Keratinocyte (primary cell): ENCODE data around the gene FAM174B. TPM values are rescaled to one million over a fixed set of nuclear protein-coding genes. Genes with fewer than 3 reads are reported as not detected.

Experiments used
- DNase-seq: peaks from one replicate; pipeline ENCODE4 v3.0.0-alpha.2; 2011; ENCODE audit warnings: low read depth, missing footprints, low spot score
- FAIRE-seq: peaks from 2 replicates; lab custom pipeline; 2011; peaks lifted over from hg19 to GRCh38; lab: Jason Lieb, UNC
- H2AFZ ChIP-seq: 2 replicates; pipeline ENCODE4 v1.6.0; 2012; ENCODE audit warnings: low read length, control low read depth, inconsistent platforms; ENCODE audit not compliant: control insufficient read depth
- H3K27ac ChIP-seq: 2 replicates; pipeline ENCODE4 v1.5.1; 2011; ENCODE audit warnings: low read length; ENCODE audit not compliant: control insufficient read depth, insufficient read depth
- H3K27me3 ChIP-seq: 3 replicates; pipeline ENCODE4 v1.6.0; 2011; ENCODE audit warnings: low read length; ENCODE audit not compliant: control insufficient read depth, insufficient read depth; ENCODE audit errors: extremely low read depth
- H3K36me3 ChIP-seq, 2 experiments: 2 replicates in 1 of 2; 3 replicates in 1 of 2; pipeline ENCODE4 v1.5.1; 2011; ENCODE audit warnings: low read length in 2 of 2, mild to moderate bottlenecking in 1 of 2; ENCODE audit not compliant: control insufficient read depth in 2 of 2, insufficient read depth in 2 of 2; ENCODE audit errors: extremely low read depth in 1 of 2
- H3K4me1 ChIP-seq: 3 replicates; pipeline ENCODE4 v1.5.1; 2011; ENCODE audit warnings: low read length; ENCODE audit not compliant: control insufficient read depth, insufficient read depth; ENCODE audit errors: extremely low read depth
- H3K4me2 ChIP-seq: 3 replicates; pipeline ENCODE4 v1.6.0; 2011; ENCODE audit warnings: low read depth, low read length; ENCODE audit not compliant: control insufficient read depth, insufficient read depth; ENCODE audit errors: extremely low read depth
- H3K4me3 ChIP-seq, 3 experiments: fragments of 200-600 bp in 1 of 3; sonication (generic) in 1 of 3; 2 replicates in 2 of 3; 3 replicates in 1 of 3; pipeline ENCODE4 v1.5.1; 2011 to 2016; ENCODE audit warnings: low read length in 3 of 3, mild to moderate bottlenecking in 3 of 3, control low read depth in 2 of 3, inconsistent platforms in 1 of 3, low read depth in 1 of 3, mixed read lengths in 1 of 3, mixed run types in 1 of 3, moderate library complexity in 1 of 3; ENCODE audit not compliant: control insufficient read depth in 2 of 3, insufficient read depth in 2 of 3; ENCODE audit errors: extremely low read depth in 1 of 3
- H3K79me2 ChIP-seq: 2 replicates; pipeline ENCODE4 v1.6.0; 2012; ENCODE audit warnings: low read length; ENCODE audit not compliant: control insufficient read depth, insufficient read depth
- H3K9ac ChIP-seq: 3 replicates; pipeline ENCODE4 v1.6.0; 2011; ENCODE audit warnings: low read length; ENCODE audit not compliant: control insufficient read depth, insufficient read depth; ENCODE audit errors: extremely low read depth
- H3K9me1 ChIP-seq: 3 replicates; pipeline ENCODE4 v1.6.0; 2011; ENCODE audit warnings: low read length; ENCODE audit not compliant: control insufficient read depth, insufficient read depth; ENCODE audit errors: extremely low read depth
- H3K9me3 ChIP-seq: 2 replicates; pipeline ENCODE4 v1.5.1; 2012; ENCODE audit warnings: low read depth, low read length; ENCODE audit not compliant: control insufficient read depth
- H4K20me1 ChIP-seq: 3 replicates; pipeline ENCODE4 v1.6.0; 2011; ENCODE audit warnings: low read length; ENCODE audit not compliant: control insufficient read depth, insufficient read depth; ENCODE audit errors: extremely low read depth
- CTCF ChIP-seq, 3 experiments: IDR thresholded peaks in 1 of 3; conservative IDR thresholded peaks in 1 of 3; optimal IDR thresholded peaks in 1 of 3; 2 replicates in 2 of 3; 3 replicates in 1 of 3; pipeline versions ENCODE3 to v1.5.1; 2011; ENCODE audit warnings: low read length in 3 of 3, mild to moderate bottlenecking in 3 of 3, moderate library complexity in 2 of 3, control low read depth in 1 of 3, inconsistent platforms in 1 of 3; ENCODE audit not compliant: insufficient read depth in 2 of 3; ENCODE audit errors: extremely low read depth in 1 of 3
- EZH2 ChIP-seq: IDR thresholded peaks from one replicate; pipeline ENCODE4 v1.6.1; 2012; ENCODE audit warnings: inconsistent platforms, mild to moderate bottlenecking, low read length, moderate library complexity
- dilution Hi-C: fragments of 300-500 bp; cut with MboI; formaldehyde crosslinking; loops from one replicate; pipeline ENCODE4 v1.7.0; 2020; ENCODE audit warnings: low sequenced_read_pairs; ENCODE audit not compliant: extremely low pct_ligation_motif_present
- polyA plus RNA-seq, 5 experiments: library from polyadenylated mRNA; depleted of rRNA in 3 of 5; stranded (reverse) in 3 of 5; stranded (forward) in 1 of 5; unstranded in 1 of 5; fragments of >200 nt; gene quantifications; 1 replicate in 1 of 5; 2 replicates in 3 of 5; 3 replicates in 1 of 5; pipeline versions ENCODE4 v1.2.1 to v1.2.3, GENCODE V29; 2011 to 2012; ENCODE audit warnings: missing spikeins in 2 of 5, low read depth in 1 of 5, low replicate concordance in 1 of 5

FAM174B gene
- polyA plus RNA-seq, 1 donor (not counting 4 experiments of a cell fraction or from before 2014, with no cell fraction given), result 0.73 TPM

GRCh38 chr15:92584105-92584504 lies 71.5 kb downstream of the FAM174B start:
- Histone ChIP-seq H4K20me1 (no peaks in the 10 kb centered on the region), H3K27me3 (no peaks in the 10 kb centered on the region), H3K9me1 (no peaks in the 10 kb centered on the region), H3K79me2 (no peaks in the 10 kb centered on the region), H2AFZ (no peak overlapping the region), H3K4me3 (no peak overlapping the region), H3K4me1 (no peaks in the 10 kb centered on the region), H3K9ac (no peak overlapping the region), H3K4me2 (no peak overlapping the region), H3K27ac (no peak overlapping the region), H3K9me3 (no peaks in the 10 kb centered on the region), H3K36me3 (no peaks in the 10 kb centered on the region)
- FAIRE-seq, result no peak
- dilution Hi-C loops, result no loop called here
- no peak for TF ChIP-seq EZH2
- TF ChIP-seq CTCF (optimal IDR thresholded peaks at IDR 0.05 in 1 of 3, IDR thresholded peaks at IDR 0.05 in 1 of 3, conservative IDR thresholded peaks at IDR 0.05 in 1 of 3; ENCODE audit: extremely low read depth in 1 of 3, insufficient read depth in 2 of 3, low read length in 3 of 3), result no peak
- DNase-seq, result no peak

GRCh38 chr15:92583096-92584034 lies 72.2 kb downstream of the FAM174B start:
- Histone ChIP-seq H3K4me1 (no peaks in the 10 kb centered on the region), H3K4me2 (no peak overlapping the region), H3K4me3 (no peak overlapping the region), H3K9ac (no peak overlapping the region), H3K27me3 (no peaks in the 10 kb centered on the region), H3K9me1 (no peaks in the 10 kb centered on the region), H3K36me3 (no peaks in the 10 kb centered on the region), H4K20me1 (no peaks in the 10 kb centered on the region), H3K27ac (no peak overlapping the region), H2AFZ (no peak overlapping the region), H3K79me2 (no peaks in the 10 kb centered on the region), H3K9me3 (no peaks in the 10 kb centered on the region)
- DNase-seq (no peak), FAIRE-seq (no peak)
- dilution Hi-C loops, result no loop called here
- TF ChIP-seq CTCF (optimal IDR thresholded peaks at IDR 0.05 in 1 of 3, IDR thresholded peaks at IDR 0.05 in 1 of 3, conservative IDR thresholded peaks at IDR 0.05 in 1 of 3; ENCODE audit: extremely low read depth in 1 of 3, insufficient read depth in 2 of 3, low read length in 3 of 3), result no peak
